HG02981 (cell line): ENCODE measurements around the gene SYNC.
"Not testable (repeated sequence)": the region's sequence is repeated elsewhere in the genome, so short reads cannot be mapped to it uniquely, and the experiment has no call there.

Experiments
- ATAC-seq: cut with Tn5 transposase; IDR thresholded peaks from one replicate; pipeline ENCODE4 v1.9.1; 2021; ENCODE audit warnings: mild to moderate bottlenecking, moderate library complexity; ENCODE audit not compliant: unreplicated experiment

Gene SYNC

DNA sequence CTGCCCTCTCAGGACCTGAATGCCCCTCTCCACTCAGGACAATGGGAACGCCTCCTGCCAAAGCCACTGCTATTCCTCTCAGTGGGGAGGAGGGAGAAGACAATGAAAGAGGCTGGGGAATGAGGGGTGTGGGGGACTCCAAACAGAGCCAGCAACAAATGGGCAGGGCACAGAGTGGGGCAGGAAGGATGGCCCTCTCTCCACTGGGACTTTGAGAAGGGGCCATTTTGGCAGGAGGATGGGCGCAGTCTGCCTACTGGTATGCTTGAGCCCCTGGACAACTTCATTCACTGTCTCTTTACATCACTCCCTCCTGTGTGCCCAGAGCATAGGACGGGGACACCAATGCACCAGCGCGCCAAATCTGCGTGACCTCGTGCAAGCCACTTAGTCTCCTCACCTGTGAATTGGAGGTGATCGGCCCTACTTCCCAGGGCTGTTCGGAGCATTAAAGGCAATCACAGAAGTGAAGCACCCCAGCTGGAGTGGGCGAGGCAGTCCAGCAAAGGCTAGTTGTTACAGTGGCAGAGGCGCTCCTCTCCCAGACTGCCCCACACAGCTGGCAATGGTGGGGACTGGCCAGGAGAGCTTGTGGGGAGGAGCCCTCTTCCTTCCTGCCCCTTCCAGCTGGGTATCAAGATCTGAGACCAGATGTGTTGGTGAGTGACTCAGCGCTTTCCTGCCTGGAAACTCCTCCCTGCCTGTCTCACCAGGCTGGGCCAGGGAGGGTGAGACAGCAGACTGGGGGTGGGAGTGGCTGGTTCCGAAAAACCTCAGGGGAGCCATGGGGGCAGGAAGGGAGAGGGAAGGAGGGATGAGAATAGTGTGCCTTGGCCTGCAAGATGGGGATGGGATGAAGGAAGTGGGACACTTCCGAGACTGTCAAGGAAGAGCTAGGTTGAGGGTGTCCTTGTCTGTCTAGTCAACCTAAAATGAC lies 22.4 kb upstream of the SYNC start:
- ATAC-seq: no peak

DNA sequence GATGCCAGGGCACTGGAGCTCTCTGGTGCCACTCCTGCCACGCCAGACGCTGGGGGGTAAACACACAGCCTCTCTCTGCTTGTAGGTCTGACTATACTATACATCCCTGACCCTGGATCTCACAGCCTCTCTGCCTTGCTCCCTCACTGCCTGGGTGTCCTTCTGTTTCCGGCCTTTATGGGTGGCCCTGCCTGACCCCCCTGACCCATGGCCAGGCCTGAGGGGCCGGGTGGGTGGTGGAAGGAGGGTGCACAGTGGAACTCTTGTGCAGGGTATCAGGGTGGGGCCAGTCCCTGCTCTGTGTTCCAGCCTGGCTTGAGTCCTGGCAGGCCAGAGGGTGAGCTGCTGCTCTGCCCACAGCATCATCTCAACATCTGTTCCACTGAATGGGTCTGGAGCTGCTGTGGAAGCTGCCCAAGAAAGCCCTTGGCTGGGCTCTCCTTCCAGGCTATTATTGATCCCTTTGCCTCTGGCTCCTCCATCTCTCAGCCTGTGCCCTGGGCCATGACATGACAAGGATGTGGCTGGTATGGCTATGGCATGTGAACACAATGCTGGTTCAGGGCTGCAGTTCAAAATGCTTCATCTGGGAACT lies 17.2 kb upstream of the SYNC start:
- ATAC-seq: no peak

DNA sequence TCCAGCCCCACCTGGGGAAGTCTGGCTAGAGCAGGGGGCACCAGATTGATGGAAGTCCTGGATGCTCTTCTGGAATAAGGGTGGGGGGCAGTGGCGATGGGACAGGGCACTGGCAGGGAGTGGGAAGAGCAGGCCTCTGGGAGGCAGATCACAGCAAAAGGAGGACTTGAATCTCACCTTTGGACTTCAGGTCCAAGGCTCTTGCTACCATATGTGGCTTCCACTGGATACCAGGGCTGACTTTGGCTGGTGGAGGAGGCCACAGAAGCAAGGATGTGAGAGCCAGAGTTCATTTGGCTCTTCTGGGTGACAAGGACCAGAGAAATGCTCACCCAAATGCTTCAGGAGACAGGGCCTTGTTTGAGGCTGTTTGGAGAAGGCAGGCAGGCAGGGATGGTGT lies 16.0 kb upstream of the SYNC start:
- ATAC-seq: no peak

GRCh38 chr1:32718036-32718435 lies 15.5 kb upstream of the SYNC start:
- ATAC-seq: no peak

GRCh38 chr1:32717503-32717902 lies 14.9 kb upstream of the SYNC start:
- no peak for ATAC-seq

DNA sequence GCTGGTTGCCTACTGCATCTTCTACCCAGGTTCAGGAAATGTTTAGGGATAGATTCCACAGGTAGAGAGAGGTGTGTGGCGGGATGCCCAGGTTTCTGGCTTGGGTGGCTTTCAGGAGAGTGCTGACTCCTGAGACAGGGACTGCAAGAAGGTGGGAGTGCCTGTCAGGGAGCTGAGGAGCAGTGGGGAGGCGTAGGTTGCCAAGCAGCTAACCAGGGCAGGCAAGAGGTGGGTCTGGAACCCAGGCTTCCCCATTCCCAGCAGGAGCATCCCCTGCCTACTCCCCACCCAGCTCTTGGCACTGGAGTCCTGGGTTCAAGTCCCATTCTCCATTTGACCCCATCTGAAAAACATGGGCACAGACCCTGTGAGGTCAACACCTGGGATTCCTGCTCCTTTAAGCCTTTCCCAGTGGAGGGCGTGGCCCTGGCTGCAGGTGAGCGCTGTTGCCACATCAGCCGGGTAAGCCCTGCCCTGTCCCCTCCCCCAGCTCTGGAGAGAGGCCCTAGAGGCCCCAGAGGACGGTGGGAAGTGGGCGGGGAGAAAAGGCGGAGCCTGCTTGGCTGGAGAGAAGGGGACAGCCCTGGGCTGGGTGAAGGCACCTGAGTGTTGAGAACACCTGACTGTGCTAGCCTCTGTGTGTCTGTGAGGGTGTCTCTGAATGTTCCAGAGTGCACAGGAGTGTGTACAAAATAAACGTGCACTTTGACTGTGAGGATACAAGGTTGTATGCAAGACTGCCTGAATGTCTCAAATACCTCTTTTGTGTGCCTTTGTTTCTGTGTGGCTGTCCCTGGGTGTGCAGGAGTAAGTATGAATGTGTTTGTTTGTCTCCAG lies 14.0 kb upstream of the SYNC start:
- no peak for ATAC-seq

DNA sequence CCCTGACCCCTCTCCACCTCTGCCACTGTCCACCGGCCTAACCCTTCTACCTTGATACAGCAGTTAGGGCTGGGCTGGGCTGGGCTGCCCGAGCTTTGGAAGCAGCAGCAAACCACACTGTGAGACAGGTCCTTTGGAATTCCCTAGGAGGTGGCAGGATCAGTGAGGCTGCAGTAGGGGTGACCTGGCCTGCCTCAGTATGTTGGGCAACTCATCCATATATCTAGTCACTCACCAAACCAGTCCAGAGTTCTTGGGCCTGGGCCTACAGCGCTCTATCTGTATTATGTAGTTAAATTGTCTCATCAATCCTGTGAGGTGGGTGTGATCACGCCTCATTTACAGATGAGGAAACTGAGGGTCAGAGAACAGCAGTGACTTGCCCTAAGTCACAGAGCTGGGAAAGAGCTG lies 13.3 kb upstream of the SYNC start:
- no peak for ATAC-seq

GRCh38 chr1:32714277-32714676 lies 11.7 kb upstream of the SYNC start:
- ATAC-seq: no peak

DNA sequence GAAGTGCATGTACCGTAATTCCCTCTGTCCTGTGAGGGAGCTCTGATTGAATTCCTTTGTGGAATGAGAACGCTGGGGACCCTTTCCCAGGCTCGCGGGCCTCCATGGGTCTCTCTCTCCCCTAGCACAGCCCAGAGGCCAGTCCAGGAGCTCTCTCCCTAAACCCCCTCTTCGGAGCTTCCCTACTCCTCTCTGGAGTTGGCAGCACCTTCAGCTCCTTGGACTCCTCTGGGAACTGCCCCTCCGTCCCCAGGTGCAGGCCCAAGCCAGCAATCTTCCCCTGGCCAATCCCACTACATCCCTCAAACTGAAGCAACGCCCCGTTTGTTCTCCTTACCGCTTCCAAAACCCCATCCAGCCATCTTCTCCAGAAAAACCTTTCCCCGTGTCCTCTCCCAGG lies 10.5 kb upstream of the SYNC start:
- ATAC-seq: no peak

DNA sequence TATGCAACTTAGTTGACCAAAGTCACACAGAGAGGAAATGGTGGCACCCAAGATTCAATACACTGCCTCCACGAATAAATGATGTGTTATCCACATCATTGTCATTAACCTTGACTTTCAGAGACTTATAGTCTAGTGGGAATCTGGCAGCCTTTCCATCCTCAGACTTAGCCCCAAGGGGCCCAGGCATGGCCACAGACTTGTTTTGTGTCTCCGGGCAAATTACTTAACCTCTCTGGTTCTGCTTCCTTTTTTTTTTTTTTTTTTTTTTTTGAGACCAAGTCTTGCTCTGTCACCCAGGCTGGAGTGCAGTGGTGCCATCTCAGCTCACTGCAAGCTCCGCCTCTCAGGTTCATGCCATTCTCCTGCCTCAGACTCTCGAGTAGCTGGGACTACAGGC lies 8.7 kb upstream of the SYNC start:
- ATAC-seq: not testable (repeated sequence)

DNA sequence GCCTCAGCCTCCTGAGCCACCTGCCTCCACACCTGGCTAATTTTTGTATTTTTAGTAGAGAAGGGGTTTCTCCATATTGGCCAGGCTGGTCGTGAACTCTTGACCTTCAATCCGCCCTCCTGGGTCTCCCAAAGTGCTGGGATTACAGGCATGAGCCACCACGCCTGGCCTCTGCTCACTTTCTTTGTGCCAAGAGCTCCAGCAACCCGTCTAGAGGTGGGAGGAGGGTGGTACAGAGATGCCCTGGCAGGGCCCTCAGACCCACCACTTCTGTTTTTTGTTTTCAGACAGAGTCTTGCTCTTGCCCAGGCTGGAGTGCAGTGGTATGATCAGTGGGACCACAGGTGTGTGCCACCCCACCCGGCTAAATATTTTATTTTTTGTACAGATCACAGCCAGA lies 6.9 kb upstream of the SYNC start:
- ATAC-seq: no peak

DNA sequence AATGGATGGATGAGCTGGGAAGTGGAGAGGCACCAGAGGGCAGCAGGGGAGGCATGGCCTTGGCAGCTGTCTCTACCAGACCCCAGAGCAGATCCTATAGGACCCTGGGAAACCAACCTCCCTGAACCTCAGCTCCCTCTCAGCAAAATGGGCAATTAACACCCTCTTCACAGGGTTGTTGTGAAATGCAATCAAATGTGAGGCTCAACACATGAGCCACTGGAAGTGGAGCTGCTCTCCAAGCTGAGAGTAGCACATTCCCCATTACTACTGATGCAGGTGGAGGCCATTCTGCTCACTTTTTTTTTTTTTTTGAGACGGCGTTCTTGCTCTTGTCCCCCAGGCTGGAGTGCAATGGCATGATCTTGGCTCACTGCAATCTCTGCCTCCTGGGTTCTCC lies 6.5 kb upstream of the SYNC start:
- ATAC-seq: no peak

GRCh38 chr1:32706491-32706890 lies 3.9 kb upstream of the SYNC start:
- no peak for ATAC-seq

DNA sequence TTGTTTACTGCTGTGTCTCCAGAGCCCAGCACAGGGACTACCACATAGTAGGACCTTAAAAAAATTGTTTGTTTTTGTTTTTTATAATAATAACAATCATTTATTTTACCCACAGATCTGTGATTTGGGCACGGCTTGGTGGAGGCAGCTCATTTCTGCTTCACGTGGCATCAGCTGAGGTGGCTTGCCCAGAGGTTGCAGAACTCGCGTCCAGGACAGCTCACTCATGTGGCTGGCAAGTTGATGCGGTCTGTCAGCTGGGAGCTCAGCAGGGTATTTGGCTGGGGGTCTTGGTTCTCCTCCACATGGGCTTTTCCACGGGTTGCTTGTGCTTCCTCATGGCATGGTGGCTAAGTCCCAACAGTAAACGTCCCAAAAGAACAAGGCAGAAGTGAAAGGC lies 2.9 kb upstream of the SYNC start:
- no peak for ATAC-seq

DNA sequence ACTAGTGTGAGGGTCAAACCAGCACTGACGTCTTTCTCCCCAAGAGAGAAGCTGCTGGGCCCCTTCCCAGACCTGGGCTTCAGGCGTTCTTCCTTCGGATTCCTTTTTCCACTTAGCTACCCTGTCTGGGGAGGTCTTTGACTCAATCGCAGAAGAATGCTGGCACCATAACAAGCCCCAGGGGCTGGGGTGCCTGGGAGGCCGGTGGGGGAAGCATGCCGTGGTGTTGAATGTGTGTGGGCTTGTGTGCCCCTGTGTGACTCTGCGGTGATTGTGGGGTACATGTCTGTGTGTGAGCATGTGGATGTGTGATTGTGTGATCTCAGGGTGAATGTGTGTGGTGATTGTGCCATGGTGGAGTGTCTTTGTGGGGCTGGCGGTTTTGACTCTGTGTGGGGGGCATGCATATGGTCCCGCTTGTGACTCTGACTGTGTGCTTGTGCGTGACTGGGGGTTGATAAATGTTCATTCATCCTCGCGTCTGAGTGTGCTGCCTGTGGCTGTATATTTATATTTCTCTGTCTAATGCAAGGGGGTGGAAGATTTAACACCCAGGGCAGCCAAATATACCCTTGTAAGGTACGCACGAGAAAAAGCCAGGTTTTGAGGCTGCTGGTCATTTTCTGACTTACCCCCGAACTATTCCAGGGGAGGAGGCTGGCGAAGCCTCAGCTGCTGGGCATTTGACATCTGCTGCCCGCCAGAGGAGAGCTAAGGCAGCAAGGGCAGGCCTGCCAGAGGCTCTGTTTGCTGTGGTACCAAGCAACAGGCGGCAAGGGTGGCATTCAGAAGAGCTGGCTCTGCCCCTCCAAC lies 1.1 kb upstream of the SYNC start:
- no peak for ATAC-seq

GRCh38 chr1:32701951-32702598 lies 495 bp downstream of the SYNC start:
- no peak for ATAC-seq

GRCh38 chr1:32701421-32701911 lies 1.1 kb downstream of the SYNC start:
- ATAC-seq: no peak

GRCh38 chr1:32696996-32697395 lies 5.6 kb downstream of the SYNC start:
- not testable (repeated sequence) for ATAC-seq

- ATAC-seq: no peak
These were observed 6.5 kb downstream of the SYNC start for GRCh38 chr1:32696041-32696440.
